ENCODE data around the gene CNGA2. TPM values are rescaled to one million over a fixed set of nuclear protein-coding genes. Genes with fewer than 3 reads are reported as not detected.

Gene CNGA2
- total RNA-seq, 2 donors from 2014 or later: not detected

DNA sequence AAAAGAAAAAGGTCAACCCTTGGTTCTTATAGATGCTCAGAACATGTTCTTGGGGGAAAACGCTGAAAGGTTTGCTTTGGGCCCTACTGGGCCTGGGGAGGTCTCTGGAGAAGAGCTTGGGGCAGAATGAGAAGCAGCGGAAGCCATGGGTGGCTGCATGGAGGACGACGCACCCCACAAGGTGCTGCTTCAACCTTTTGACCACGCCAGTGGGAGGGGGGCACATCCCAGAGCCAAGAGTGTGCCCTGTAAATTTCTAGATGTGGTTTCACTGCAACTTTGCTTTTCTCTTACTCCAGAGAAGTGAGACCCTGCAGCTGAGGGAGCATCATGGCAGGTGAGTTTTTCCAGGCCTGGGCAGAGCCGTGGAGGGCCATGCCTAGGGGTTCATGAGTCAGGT is 36.1 kb upstream of the CNGA2 start:
- no peak overlapping the region for H3K27ac ChIP-seq (ENCODE audit: low read depth, low read length)
- Mint-ChIP-seq H3K27me3 (ENCODE audit: insufficient read depth) (peaks cover 22% of the 10 kb centered on the region), H3K9me3 (peaks cover 57% of the 10 kb centered on the region), H3K36me3 (ENCODE audit: low read depth) (no peaks in the 10 kb centered on the region), H3K27ac (no peak overlapping the region), H3K4me1 (peaks cover 5% of the 10 kb centered on the region), H3K4me3 (no peak overlapping the region)
- 97% methylated on average over 6 of the region's 6 CpGs; no CpG with 5 or more reads in 1 of the 2 experiments for WGBS, 2 experiments (ENCODE audit: insufficient coverage in 1 of 2, insufficient read length in 1 of 2)
- H3K4me3 ChIP-seq (ENCODE audit: low read length): no peak overlapping the region
- no peaks in the 10 kb centered on the region for H3K27me3 ChIP-seq (ENCODE audit: control insufficient read depth, insufficient read depth, low read length, poor library complexity, severe bottlenecking)
- no peak overlapping the region for H3K9ac ChIP-seq (ENCODE audit: extremely low read depth, low read length, poor library complexity, severe bottlenecking)
- H3K36me3 ChIP-seq (ENCODE audit: control insufficient read depth, insufficient read depth, low read length): no peaks in the 10 kb centered on the region
- TF ChIP-seq CTCF (conservative IDR thresholded peaks at IDR 0.05): no peak
- no peaks in the 10 kb centered on the region for H3K9me3 ChIP-seq (ENCODE audit: control insufficient read depth, low read length)
- no peaks in the 10 kb centered on the region for H3K4me1 ChIP-seq (ENCODE audit: control insufficient read depth, insufficient read depth, low read length)
- no peak for DNase-seq

DNA sequence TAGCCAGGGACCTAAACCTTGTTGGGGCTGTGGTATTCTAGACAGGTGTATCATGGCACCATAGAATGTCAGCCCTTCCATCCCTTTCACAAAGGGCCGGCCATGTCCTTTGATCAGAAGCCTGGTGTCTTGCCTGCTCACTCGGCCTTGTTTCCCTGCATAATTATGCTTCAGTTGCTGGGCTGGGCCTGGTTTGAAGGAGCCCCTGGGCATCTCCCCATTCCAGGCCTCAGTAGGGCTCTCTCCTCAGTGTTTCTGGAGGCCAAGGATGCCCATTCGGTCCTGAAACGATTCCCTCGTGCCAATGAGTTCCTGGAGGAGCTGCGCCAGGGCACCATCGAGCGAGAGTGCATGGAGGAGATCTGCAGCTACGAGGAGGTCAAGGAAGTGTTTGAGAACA is 34.8 kb upstream of the CNGA2 start:
- no peak for TF ChIP-seq CTCF (conservative IDR thresholded peaks at IDR 0.05)
- H3K9ac ChIP-seq (ENCODE audit: extremely low read depth, low read length, poor library complexity, severe bottlenecking): no peak overlapping the region
- Mint-ChIP-seq H3K9me3 (peaks cover 53% of the 10 kb centered on the region), H3K4me3 (no peak overlapping the region), H3K4me1 (peaks cover 5% of the 10 kb centered on the region), H3K36me3 (ENCODE audit: low read depth) (no peaks in the 10 kb centered on the region), H3K27me3 (ENCODE audit: insufficient read depth) (peaks cover 14% of the 10 kb centered on the region), H3K27ac (no peak overlapping the region)
- no peak overlapping the region for H3K4me3 ChIP-seq (ENCODE audit: low read length)
- H3K4me1 ChIP-seq (ENCODE audit: control insufficient read depth, insufficient read depth, low read length): no peaks in the 10 kb centered on the region
- H3K27me3 ChIP-seq (ENCODE audit: control insufficient read depth, insufficient read depth, low read length, poor library complexity, severe bottlenecking): no peaks in the 10 kb centered on the region
- H3K27ac ChIP-seq (ENCODE audit: low read depth, low read length): no peak overlapping the region
- no peak for DNase-seq
- WGBS, 2 experiments (ENCODE audit: insufficient coverage in 1 of 2, insufficient read length in 1 of 2): 92 to 93% methylated on average over 7 to 9 of the region's 9 CpGs
- no peaks in the 10 kb centered on the region for H3K36me3 ChIP-seq (ENCODE audit: control insufficient read depth, insufficient read depth, low read length)
- no peaks in the 10 kb centered on the region for H3K9me3 ChIP-seq (ENCODE audit: control insufficient read depth, low read length)

GRCh38 chrX:151700581-151700980 is 34.0 kb upstream of the CNGA2 start:
- Histone ChIP-seq H3K27ac (ENCODE audit: low read depth, low read length) (no peak overlapping the region), H3K36me3 (ENCODE audit: control insufficient read depth, insufficient read depth, low read length) (no peaks in the 10 kb centered on the region), H3K4me1 (ENCODE audit: control insufficient read depth, insufficient read depth, low read length) (no peaks in the 10 kb centered on the region), H3K9me3 (ENCODE audit: control insufficient read depth, low read length) (no peaks in the 10 kb centered on the region), H3K9ac (ENCODE audit: extremely low read depth, low read length, poor library complexity, severe bottlenecking) (no peak overlapping the region), H3K4me3 (ENCODE audit: low read length) (no peak overlapping the region), H3K27me3 (ENCODE audit: control insufficient read depth, insufficient read depth, low read length, poor library complexity, severe bottlenecking) (no peaks in the 10 kb centered on the region)
- Mint-ChIP-seq H3K27ac (no peak overlapping the region), H3K36me3 (ENCODE audit: low read depth) (no peaks in the 10 kb centered on the region), H3K4me1 (peaks cover 2% of the 10 kb centered on the region), H3K4me3 (no peak overlapping the region), H3K9me3 (peaks cover 56% of the 10 kb centered on the region), H3K27me3 (ENCODE audit: insufficient read depth) (peaks cover 11% of the 10 kb centered on the region)
- DNase-seq: no peak
- no peak for TF ChIP-seq CTCF (conservative IDR thresholded peaks at IDR 0.05)
- 95 to 100% methylated on average over 1 to 14 of the region's 16 CpGs for WGBS, 2 experiments (ENCODE audit: insufficient coverage in 1 of 2, insufficient read length in 1 of 2)

All from endodermal cell (in vitro differentiated cells).